Stimulated activated CD8-positive, alpha-beta memory T cell treated with anti-CD3 and anti-CD28 coated beads, Interleukin-15, amount 100 ng/mL, for 4 hours (primary cell): ENCODE measurements around the gene BMP6.
A peak's percentile ranks its signal among the peaks of the same experiment; 100 is the strongest.

Source experiments
- DNase-seq, 2 donors: peaks; one replicate each; pipeline ENCODE4 v3.0.0-alpha.2; 2020; ENCODE audit warnings: low read depth in 2 of 2

BMP6 gene

GRCh38 chr6:7904654-7905319 is 178.9 kb downstream of the BMP6 start:
- DNase-seq: no peak

DNA sequence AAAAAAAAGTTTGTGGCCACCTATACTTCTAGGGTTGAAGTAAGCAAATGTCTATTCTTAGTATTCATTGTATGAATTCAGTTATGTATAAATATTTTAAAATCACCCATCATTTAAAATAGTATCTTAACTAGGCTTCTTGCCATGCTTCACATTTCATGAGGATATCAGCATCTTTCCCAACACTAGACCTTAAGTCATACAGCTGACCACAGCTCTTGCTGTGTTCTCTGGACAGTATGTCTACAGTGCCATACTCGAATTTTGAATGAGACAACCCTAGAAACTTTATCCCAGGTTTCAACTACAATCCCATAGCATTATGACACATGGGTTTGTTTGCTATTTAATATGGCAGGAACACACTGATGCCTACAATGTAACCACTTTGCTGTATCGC is 179.5 kb downstream of the BMP6 start:
- no peak for DNase-seq

GRCh38 chr6:7906741-7907140 is 180.8 kb downstream of the BMP6 start:
- DNase-seq: no peak

DNA sequence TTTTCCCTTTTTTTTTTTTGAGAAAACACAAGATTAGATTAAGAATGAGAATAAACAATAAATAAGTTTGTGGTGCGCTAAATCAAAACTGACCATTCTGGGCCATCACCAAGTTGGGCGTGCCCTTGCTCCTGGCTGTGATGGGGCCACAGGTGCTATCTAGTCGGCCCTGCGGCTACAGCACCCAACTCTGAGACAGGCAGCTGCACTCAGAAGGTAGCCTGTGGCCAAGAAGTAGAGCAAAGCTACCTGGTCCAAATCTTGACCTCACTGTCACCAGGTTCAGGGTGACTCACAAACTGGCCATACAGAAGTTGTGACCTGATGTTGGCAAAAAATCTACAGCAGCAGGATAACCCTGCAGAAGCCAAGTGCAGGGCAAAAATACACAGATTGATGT is 181.3 kb downstream of the BMP6 start:
- no peak for DNase-seq

- DNase-seq: peak in 1 of 2 donors; percentile 17
These were observed 183.7 kb downstream of the BMP6 start for GRCh38 chr6:7909323-7910276.

- DNase-seq: no peak
These were observed 184.4 kb downstream of the BMP6 start for GRCh38 chr6:7910298-7910653.

DNA sequence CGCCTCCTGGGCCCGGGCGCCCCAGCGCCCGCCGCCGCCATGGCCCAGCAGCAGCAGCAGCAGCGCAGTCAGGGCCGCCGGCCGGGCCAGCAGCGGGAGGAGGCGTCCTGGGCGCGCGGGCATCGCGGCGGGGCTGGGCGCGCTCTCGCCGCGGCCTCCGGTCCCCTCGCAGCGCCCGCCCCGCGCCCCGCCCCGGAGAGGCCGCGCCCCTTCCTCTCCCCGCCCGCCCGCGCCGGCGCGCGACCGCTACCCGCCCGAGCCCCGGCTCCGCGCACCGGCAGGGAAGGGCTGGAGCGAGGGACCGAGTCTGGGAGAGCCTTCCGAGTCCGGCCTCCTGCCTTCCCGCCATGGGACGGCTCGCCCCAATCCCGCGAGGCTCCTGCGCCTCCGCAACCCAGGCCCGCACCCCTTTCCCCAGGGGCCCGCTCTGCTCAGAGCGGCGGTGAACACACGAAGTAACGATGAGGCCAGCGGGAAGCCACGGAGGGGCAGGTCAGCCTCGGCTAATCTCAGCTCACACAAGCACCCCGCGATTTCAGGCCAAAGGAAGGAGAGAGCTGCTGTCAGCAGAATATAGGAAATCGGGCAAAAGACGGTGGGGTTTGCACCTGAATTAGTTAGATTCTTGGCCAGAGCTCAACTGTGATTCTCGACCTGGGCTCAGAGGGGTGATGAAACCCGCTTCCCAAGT is 184.9 kb downstream of the BMP6 start, which contains the start of gene TXNDC5:
TSS of gene TXNDC5 (minus strand) at position 135 of the 691 bp plus-strand sequence. CDS start at position 123, 12 bp downstream.
- peak; percentile 30 to 48 for DNase-seq

- no peak for DNase-seq
These were observed 185.4 kb downstream of the BMP6 start for GRCh38 chr6:7911345-7911725.

- DNase-seq: no peak
These were observed 186.1 kb downstream of the BMP6 start for GRCh38 chr6:7912024-7912423.

DNA sequence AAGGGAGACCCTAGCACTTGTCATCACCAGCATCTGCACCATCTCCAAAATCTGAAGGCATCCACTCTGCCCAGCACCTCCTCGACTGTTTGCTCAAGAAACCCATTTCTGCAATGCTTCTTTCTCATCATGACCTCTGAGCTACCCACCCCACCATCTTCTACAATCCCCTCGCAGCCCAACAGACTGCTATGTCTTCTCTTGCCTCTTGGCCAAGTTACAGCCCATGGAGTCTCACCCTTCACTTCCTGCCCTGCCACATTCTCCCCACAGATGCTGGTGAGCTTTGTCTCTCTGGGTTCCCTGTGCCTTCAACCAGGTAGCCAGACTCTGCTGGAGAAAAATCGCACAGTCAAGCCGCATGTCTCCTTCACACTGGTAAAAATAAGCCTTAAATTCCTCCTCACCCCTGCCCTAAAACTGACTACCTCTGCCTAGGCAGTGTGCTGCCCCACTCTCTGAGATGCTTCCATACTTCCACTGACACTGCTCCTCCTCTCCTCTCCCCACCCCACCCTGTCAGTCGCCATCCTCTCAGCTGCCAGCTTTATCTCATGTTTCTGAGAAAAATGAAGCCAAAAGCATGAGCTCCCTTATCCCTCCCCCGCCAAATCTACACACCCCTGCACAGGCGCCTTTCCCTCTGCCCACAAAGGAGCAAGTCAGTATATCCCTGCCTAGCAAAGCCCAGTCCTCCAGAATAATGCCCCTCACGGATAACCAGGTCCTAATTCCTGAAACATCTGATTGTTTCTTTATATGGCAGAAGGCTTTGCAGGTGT is 187.0 kb downstream of the BMP6 start:
- DNase-seq: no peak

- DNase-seq: no peak
These were observed 188.4 kb downstream of the BMP6 start for GRCh38 chr6:7914311-7914710.

DNA sequence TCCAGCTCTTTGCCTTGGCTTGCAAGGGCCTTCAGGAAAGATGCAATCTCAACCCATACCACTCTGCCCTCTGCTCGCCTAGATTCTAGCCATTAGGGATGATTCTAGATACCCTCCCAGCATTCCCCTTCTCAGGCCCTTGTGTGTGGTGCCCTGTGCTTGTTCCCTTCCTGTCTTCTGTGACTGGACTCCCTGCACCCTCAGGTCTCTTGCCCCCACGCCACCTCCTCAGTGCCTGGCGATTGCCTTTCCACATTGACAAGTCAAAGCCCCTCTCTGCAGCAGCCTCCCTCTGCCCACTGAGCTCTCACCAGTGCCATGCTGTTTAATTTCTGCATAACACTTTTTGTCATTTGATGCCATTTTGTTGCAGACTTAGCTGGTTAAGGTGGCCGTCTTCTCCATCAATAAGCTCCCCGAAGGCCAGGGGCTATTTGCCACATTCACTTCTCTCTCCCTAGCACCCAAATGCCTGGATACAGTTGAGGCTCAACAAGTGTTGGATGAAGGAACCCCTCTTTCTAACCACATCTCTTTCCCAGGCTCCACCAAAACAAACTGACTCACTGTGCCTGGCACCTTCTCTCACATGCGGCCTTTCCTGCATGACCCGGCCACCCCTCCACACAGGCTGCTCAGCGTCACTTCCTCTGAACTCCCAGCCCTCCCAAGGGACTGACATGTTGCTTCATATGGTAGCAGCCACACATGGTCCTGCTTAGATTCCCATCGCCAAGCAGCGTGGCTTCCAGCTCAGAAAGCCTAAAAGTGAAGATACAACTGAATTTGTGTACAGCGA is 189.3 kb downstream of the BMP6 start:
- DNase-seq: no peak

GRCh38 chr6:7916959-7917358 is 191.1 kb downstream of the BMP6 start:
- no peak for DNase-seq

GRCh38 chr6:7917729-7918128 is 191.8 kb downstream of the BMP6 start:
- DNase-seq: no peak

- DNase-seq: no peak
These were observed 192.5 kb downstream of the BMP6 start for GRCh38 chr6:7918403-7918802.

DNA sequence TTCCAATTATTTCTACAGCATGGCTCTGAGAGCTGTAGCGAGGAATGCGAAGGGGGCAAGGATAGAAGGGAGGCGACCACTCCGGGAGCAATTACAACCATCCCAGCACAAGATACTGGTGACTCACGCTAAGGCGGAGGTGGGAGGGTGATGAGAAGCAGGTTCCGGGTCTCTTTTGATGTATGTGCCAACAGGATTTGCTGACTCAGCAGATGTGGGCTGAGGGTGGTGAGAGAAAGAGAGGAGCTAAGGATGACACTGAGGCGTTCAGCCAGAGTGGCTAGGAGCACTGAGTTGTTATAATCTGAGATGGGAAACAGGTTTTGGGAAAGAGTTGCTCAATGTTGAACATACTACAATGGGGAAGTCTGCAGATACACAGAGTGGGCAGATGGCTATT is 194.0 kb downstream of the BMP6 start:
- no peak for DNase-seq

- no peak for DNase-seq
These were observed 194.5 kb downstream of the BMP6 start for GRCh38 chr6:7920425-7920824.

- DNase-seq: no peak
These were observed 195.1 kb downstream of the BMP6 start for GRCh38 chr6:7921046-7921445.

DNA sequence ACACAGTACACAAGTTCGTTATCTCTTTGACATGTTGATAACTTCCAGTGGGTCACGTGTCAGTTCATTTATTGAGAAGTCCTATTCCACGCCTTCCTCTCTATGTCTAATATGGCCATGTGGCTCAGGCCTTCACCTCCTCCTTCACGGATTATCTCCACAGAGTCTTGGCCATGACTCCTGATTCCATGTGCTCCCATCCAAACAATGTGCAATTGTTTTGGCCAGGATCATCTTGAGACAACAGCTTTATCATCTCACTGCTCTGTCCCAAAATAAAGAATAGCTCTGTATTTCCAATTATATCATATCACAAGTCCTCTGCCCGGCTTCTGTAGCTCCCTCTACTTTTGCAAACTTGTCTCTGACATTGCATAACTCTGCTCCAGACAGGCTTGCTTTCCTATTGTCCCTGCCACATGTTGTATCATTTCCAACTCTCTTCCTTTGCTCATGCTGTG is 195.8 kb downstream of the BMP6 start:
- no peak for DNase-seq

DNA sequence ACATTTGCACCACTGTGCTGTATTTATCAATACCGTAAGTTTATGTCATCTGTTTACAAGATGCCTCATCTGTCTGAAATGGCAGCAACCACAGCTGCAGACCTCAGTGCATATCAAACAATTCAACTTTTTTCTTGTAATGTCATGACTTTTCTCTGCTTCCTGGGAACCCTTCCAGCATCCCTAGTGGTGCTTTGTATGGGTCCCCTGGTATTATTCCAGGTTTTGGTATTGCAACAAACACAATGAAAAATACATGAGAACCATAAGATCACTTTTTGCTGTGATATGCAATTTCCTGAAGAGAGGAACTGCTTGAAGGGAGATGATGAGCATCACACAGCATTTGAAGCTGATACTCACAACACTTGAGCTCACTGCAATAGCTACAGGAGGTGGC is 196.7 kb downstream of the BMP6 start:
- DNase-seq: no peak

- DNase-seq: no peak
These were observed 199.0 kb downstream of the BMP6 start for GRCh38 chr6:7924867-7925266.
